Activated CD8-positive, alpha-beta memory T cell treated with anti-CD3 and anti-CD28 coated beads, Interleukin-2, amount 50 U/mL, for 1 hour (primary cell): ENCODE results near the gene TTLL10.

Experiments
- DNase-seq: peaks from one replicate; pipeline ENCODE4 v3.0.0-alpha.2; 2020; ENCODE audit errors: extremely low read depth

Gene TTLL10

DNA sequence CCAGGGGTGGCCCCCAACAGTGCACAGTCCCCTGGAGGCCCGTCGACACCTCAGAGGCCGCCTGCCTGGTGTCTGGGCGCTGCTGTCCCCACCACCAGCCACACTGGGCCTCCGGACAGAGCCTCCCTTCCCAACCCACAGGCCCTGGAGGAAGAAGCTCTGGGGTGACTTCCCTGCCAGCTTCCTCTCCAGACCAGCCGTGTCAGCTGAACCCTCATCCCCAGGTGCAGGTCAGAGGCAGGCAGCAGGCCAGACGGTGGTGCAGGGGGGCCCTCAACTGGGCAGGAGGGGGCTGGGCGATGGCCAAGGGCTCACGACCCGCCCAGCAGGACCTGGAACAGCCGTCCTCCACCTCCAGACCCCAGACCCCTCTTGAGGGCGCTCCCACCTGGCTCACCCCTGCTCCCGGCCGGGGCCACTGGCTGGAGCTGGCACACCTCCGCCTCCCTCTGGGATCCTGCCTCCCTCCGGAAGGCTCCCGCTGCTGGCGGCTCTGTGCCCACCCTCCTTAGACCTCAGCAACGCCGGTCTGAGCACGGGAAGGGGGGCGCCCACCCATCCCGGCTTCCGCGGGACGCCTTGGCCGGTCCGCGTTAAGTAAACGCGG is 32.2 kb downstream of the TTLL10 start:
- no peak for DNase-seq

- DNase-seq = no peak
Observed at GRCh38 chr1:1206376-1206965, 32.8 kb downstream of the TTLL10 start, which contains the start of gene TNFRSF18. TNFRSF18 (minus strand) TSS chr1:1206592; CDS start chr1:1206571, 21 bp downstream.

DNA sequence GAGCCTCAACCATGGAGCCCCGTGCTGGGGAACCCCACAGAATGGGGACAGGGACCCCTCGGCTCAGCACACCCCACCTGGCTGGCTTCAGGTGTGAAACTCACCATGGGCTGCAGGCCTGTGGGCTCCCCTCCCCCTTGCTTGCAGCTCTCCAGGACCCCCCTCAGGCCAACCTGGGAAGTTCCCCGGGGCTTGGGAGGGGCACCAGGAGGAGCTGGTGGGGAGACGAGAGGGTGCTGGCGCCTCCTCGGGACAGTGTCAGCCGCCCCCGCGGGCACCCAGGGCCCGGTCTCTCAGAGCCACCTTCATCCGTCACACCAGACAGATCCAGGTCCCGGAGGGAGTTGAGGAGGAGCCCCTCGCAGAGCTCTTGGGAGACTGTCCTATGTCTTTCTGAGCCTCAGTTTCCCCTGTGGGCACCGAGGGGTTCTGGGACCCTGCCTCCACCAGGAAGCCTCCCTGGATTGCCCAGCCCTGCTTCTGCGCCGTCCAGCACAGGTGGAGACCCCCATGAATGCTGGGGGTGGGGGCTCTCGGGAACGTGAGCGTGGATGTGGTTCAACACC is 33.4 kb downstream of the TTLL10 start:
- no peak for DNase-seq

GRCh38 chr1:1207571-1207892 is 33.9 kb downstream of the TTLL10 start:
- DNase-seq = no peak

GRCh38 chr1:1208713-1209433 is 35.2 kb downstream of the TTLL10 start:
- no peak for DNase-seq

DNA sequence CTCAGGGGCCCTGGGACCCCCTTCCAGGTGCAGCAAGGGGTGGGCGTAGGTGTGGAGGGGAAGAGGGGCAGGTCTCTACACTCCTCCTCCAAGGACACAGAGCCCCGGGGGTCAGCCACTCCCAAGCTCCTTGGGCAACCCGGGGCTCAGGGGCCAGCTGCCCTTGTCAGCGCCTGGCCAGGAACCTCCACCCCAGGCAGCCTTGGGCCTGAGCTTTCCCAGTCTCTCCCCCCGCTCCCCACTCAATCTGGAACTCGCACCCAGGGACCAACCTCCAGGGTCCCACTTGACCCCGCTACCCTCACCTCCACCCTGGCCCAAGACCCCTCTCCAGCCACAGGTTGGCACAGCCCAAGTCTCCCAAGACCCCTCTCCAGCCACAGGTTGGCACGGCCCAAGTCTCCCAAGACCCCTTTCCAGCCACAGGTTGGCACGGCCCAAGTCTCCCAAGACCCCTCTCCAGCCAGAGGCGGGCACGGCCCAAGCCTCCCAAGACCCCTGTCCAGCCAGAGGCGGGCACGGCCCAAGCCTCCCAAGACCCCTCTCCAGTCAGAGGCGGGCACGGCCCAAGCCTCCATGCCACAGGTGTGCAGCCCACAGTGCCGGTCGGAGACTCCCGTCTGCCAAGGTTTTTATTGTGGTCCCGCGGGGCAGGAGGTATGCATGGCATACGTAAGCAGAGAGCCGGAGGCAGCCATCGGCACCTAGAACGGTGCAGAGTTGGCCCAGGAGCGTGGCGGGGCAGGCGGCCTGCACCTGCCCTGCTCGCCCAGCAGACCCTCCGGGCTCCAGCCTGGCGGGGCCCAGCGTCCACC is 37.3 kb downstream of the TTLL10 start:
- DNase-seq = no peak

DNA sequence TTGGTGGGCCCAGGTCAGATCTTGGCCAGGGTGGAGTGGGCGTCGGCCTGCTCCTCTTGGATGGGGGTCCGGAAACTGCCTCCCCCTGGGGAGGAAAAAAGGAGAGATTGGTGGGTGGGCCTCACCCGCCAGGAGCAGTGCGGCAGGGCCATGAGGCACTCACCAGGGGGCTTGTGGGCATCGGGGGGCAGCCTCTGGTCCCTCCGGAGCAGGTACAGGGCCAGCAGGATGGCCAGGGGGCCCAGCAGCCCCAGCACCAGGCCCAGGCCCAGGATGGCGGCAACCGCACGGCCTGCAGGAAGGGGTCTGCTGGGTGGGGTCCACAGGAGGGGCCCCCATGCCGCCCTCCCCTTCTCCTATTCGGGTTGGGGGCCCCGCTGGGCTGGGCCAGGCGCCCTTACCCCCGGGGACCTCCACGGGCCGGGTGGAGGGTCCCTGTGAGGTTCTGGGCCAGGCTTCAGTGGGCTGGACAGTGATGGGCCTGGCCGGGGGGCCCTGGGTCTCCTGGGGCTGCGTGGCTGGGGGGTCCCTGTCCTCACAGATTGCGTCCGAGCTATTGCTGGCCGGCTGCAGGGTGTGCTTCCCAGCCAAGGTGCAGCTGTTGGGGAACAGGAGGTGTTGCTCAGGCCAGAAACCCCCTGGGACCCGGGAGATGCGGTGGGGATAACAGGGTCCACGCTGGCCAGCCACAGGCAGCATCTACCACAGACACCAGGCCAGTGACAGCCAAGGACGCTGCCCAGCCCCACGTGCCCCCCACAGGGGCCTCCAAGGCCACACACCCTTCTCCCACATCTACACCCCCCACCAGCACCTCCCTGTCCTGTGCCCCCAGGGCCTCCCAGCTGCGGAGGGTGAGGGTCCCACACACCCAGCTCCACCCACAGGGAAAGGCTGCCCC is 38.1 kb downstream of the TTLL10 start:
- DNase-seq = no peak

DNA sequence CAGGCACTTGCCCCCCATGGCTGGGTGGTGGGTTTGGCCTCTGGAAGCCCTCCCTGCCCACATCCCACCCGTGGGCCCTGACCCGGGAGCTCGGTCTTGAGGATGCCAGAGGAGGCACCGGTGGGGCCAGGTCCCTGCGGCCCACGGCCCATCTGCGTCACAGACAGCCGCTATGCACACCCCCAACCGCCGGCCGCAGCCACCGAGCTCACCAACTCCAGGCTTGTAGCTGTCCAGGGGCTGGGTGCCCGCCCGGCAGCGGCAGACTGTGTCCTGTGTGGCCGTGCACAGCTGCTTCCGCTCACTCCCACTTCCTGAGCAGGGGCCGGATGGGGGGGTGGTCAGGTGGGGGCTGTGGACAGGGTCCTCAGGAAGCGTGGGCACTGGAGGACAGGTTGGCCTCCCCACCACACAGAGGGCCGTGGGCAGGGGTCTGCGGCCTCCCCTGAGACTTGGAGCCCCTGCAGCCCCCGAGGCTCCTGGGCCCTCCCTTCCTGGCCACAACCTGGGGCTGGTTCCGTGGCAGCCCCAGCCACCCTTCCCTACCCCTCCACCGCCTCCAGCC is 39.2 kb downstream of the TTLL10 start:
- no peak for DNase-seq

DNA sequence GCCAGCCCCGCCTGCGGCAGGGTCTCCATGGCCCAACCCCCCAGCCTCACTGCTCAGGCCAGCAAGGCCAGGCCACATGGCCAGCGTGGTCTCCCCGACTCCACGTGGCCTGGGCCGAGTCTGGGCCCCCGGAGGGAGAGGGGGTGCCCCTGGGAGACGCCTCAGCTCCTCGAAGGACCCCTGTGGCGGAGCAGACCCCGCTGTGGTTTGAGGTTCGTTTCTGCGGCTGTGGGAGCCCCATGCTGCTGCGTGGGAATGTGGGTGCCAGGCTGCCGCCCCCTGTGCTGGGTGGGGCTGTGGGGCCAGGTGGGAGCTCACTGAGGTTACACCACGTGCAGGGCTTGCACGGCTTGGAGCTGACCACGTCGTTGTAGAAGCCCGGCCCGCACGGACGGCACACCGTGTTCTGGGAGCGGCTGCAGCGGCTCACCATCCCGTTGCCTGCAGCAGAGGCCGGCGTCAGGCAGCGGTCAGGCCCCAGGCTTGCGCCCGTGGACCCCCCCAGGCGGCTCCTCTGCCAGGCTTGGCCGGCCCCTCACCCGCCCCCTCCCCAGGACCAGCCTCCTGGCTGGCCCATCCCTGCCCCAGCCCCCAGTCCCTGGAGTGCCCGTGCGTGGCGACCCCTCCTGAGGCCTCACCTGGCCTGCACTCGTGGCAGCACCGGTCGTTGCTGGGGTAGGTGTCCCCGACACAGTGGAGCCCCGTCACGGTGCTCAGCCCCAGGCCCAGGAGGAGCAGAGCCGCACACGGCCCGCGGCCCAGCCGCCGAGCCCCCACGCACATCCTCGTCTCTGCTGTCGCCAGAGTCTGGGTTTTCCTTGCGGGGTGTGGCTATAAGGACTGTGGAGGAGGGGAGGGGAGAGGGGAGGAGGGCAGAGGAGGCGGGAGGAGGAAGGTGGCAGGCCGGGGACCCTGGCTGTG is 39.9 kb downstream of the TTLL10 start, which contains the start of gene TNFRSF4:
Gene TNFRSF4, minus strand, starts transcription at position 809 of the 921 bp plus-strand sequence. Its CDS starts 26 bp downstream, at position 783.
- DNase-seq = no peak

DNA sequence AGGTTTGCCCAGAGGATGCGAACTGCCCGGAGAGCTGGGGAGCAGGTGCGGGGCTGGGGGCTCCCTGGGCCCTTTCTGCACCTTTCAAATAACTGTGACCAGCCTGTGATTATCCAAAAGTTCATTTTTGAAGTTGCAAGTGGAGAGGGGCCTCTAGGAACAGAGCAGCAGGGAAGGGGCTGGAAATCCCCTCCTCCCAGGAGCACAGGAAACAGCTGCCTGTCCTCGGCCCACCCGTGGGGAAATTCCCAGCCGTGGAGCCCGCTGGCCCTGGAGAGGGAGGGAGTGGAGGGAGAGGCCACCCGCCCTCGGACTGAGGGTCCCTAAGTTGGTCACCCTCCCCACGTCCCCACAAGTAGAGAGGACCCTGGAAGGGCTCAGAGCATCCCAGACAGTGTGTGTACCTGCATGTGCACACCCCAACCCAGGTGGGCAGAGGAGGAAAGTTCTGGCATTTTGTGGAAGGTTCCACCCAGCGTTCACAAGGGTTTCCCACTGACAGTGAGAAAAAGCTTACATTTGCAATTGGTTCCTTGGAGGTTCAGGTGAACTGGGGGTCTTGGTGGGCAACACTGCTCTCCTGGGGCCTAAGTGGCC is 41.5 kb downstream of the TTLL10 start:
- no peak for DNase-seq

GRCh38 chr1:1215881-1216605 is 42.4 kb downstream of the TTLL10 start:
- DNase-seq = no peak

DNA sequence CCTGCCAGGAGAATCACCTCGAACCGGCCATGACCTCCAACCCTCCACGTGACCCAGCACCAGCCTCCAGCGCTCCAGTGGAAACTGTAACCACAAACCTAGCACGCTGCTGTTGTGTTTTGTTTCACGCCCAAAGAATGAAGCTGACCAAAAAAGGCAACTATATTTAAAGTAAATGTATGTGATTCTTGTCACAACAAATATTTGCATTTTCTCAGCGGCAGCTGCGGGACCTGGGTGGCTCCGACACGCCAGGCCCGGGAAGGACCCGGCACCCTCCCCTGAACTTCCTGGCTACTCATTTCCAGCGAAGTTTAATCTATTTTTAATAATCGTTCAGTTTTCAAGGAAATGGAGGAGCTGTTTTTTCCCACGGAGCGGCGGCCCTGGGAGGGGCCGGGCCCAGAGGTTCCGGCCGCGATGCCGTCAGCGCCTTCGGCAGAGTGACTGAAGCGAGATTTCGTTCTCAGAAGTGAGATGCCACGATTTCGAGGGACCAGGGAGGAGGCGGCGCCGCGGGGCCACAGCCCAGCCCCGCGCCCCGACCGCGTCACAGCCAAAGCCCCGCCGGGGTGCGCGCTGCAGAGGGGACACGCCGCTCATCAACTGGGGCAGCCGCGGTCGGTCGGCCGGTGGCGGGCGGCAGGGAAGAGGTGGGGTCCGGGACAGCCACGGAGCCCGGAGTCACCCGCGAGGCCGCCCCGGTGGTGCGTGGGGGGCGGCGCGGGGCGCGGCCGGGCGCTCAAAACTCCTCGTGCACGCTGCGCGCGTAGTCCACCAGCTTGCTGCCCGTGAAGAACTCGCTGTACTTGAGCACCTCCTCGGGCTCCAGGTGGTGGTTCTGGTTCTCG is 43.3 kb downstream of the TTLL10 start:
- no peak for DNase-seq

DNA sequence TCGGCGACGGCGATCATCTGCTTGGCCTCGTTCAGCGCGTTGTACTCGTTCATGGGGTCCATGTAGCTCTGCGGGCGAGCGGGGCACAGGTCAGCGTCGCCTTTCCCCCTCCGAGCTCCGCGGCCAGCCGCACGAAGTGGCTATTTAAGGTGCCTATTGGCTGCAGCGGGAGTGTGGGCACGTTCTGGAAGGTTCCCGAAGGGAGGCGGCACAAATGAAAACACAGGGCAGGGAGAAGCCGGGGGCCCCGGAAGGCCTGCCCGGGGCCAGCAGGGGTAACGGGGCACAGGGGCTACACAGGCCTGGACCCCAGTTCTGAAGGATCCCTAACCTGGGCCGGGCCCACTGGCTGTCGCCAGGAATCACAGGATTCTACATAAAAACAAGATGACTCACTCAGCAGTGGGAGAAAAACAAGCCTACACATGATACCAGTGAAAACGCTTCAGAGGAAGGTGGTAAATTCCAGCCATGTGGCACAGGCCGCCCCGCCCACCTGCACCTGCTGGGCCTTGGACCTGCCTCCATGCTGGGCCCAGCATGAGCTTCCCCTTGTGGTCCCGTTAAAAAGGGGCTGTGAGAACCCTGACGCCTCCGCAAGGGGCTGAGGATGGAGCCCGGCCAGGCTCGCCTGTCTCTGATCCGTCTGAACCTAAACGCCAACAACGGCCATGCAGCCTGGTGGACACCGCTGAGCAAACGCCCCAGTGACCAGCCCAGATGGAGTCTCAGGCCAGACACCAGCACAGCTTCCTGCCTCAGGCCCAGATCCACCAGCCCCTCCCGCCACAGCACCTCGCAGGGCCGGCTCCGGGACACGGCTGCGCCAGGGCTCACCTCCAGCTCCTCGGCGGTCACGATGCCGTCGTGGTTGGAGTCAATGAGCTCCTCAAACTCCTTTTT is 44.2 kb downstream of the TTLL10 start:
- DNase-seq = no peak

GRCh38 chr1:1218524-1219200 is 45.0 kb downstream of the TTLL10 start:
- no peak for DNase-seq

DNA sequence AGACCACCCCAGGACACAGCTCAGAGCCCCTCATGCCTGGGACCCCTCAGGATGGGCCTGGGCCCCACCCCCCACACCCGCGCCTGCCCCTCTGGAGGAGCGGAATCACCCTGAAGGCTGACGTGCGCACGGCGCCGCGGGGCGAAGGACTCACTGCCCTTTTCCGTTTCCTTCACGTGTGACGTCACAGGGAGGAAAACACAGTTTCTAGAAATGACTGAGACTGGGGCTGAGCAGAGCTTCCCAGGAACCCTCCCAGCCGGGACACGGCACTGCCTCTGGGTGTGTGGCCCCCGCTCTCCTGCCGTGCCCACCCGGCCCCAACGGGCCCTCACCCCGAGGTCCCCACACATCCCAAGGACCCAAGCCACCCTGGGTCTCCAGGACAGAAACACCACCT is 45.7 kb downstream of the TTLL10 start:
- DNase-seq = no peak

GRCh38 chr1:1220197-1220596 is 46.5 kb downstream of the TTLL10 start:
- no peak for DNase-seq
